Caki2 (cell line): ENCODE data around the gene TM9SF1. TPM values are rescaled to one million over a fixed set of nuclear protein-coding genes. Genes with fewer than 3 reads are reported as not detected.

ENCODE experiments used
- DNase-seq: peaks from one replicate; pipeline ENCODE4 v3.0.0-alpha.2; 2015; ENCODE audit warnings: low read depth
- in situ Hi-C: cut with HindIII; loops from 2 replicates; pipeline ENCODE4 v1.10.0; 2016; ENCODE audit warnings: low sequenced_read_pairs, low pct_unique_long_range_greater_than_20kb, mixed read lengths
- total RNA-seq: library from RNA; depleted of rRNA; stranded (reverse); fragments of >200 nt; shearing (Covaris generic); gene quantifications from 2 replicates; pipeline ENCODE4 v1.2.3, GENCODE V29; 2014; ENCODE audit warnings: low replicate concordance

The TM9SF1 gene
- total RNA-seq, 1 experiment from 2014 or later = 50.9 TPM

GRCh38 chr14:24167469-24168114, 27.6 kb downstream of the TM9SF1 start:
- no peak for DNase-seq
- in situ Hi-C loops = no loop called here

- in situ Hi-C loops = no loop called here
These were observed 29.5 kb downstream of the TM9SF1 start for GRCh38 chr14:24165785-24166184.

GRCh38 chr14:24164518-24164991, 30.7 kb downstream of the TM9SF1 start:
- in situ Hi-C loops = no loop called here

More at GRCh38 chr14:24165785-24166184, 29.5 kb downstream of the TM9SF1 start:
- no peak for DNase-seq

GRCh38 chr14:24162093-24162492, 33.1 kb downstream of the TM9SF1 start:
- in situ Hi-C loops = no loop called here
- DNase-seq = no peak

More at GRCh38 chr14:24164518-24164991, 30.7 kb downstream of the TM9SF1 start:
- DNase-seq = no peak

GRCh38 chr14:24160850-24161804, 34.1 kb downstream of the TM9SF1 start, which contains the start of gene IRF9:
TSS of gene IRF9 (plus strand) at chr14:24161265. CDS start at chr14:24162145, 880 bp downstream.
- in situ Hi-C loops = no loop called here
- DNase-seq = peak; percentile 95

- DNase-seq = no peak
- in situ Hi-C loops = no loop called here
These were observed 34.8 kb downstream of the TM9SF1 start for GRCh38 chr14:24160499-24160849.

GRCh38 chr14:24159777-24160498, 35.3 kb downstream of the TM9SF1 start:
- in situ Hi-C loops = no loop called here
- no peak for DNase-seq

GRCh38 chr14:24157331-24157730, 37.9 kb downstream of the TM9SF1 start:
- in situ Hi-C loops = no loop called here
- DNase-seq = no peak

GRCh38 chr14:24156840-24157239, 38.4 kb downstream of the TM9SF1 start:
- no peak for DNase-seq
- in situ Hi-C loops = no loop called here

- in situ Hi-C loops = no loop called here
- DNase-seq = no peak
These were observed 40.1 kb downstream of the TM9SF1 start for GRCh38 chr14:24155100-24155499.

- DNase-seq = no peak
- in situ Hi-C loops = no loop called here
These were observed 43.7 kb downstream of the TM9SF1 start for GRCh38 chr14:24151404-24152080.

GRCh38 chr14:24150993-24151392, 44.2 kb downstream of the TM9SF1 start:
- no peak for DNase-seq
- in situ Hi-C loops = no loop called here

- in situ Hi-C loops = no loop called here
- DNase-seq = no peak
These were observed 44.7 kb downstream of the TM9SF1 start for GRCh38 chr14:24150567-24150966.

- no peak for DNase-seq
- in situ Hi-C loops = no loop called here
These were observed 45.2 kb downstream of the TM9SF1 start for GRCh38 chr14:24150061-24150460.

GRCh38 chr14:24149302-24149969, 45.8 kb downstream of the TM9SF1 start:
- no peak for DNase-seq
- in situ Hi-C loops = no loop called here

GRCh38 chr14:24147761-24148428, 47.3 kb downstream of the TM9SF1 start:
- in situ Hi-C loops = no loop called here
- DNase-seq = no peak
